ENCODE data around the gene SIK2.

Gene SIK2

GRCh38 chr11:111731821-111732220 is 129.6 kb downstream of the SIK2 start:
- TF ChIP-seq CTCF (IDR thresholded peaks at IDR 0.05; ENCODE audit: low read depth, low read length) = no peak
- in situ Hi-C loops (cut with HindIII; ENCODE audit: low sequenced_read_pairs) = no loop called here
- no peak overlapping the region for H3K4me3 ChIP-seq (ENCODE audit: low read depth, low read length)
- peak; percentile 13 for DNase-seq (ENCODE audit: low read depth, low spot score)

GRCh38 chr11:111733016-111733415 is 130.8 kb downstream of the SIK2 start:
- in situ Hi-C loops (cut with HindIII; ENCODE audit: low sequenced_read_pairs) = no loop called here
- peak; percentile 88 for DNase-seq (ENCODE audit: low read depth, low spot score)
- no peak for TF ChIP-seq CTCF (IDR thresholded peaks at IDR 0.05; ENCODE audit: low read depth, low read length)
- H3K4me3 ChIP-seq (ENCODE audit: low read depth, low read length) = no peak overlapping the region

GRCh38 chr11:111733611-111734088 is 131.4 kb downstream of the SIK2 start:
- in situ Hi-C loops (cut with HindIII; ENCODE audit: low sequenced_read_pairs) = no loop called here
- H3K4me3 ChIP-seq (ENCODE audit: low read depth, low read length) = no peak overlapping the region
- no peak for TF ChIP-seq CTCF (IDR thresholded peaks at IDR 0.05; ENCODE audit: low read depth, low read length)
- DNase-seq (ENCODE audit: low read depth, low spot score) = peak; percentile 6

GRCh38 chr11:111734101-111734953 is 132.1 kb downstream of the SIK2 start:
- no peak overlapping the region for H3K4me3 ChIP-seq (ENCODE audit: low read depth, low read length)
- in situ Hi-C loops (cut with HindIII; ENCODE audit: low sequenced_read_pairs) = no loop called here
- TF ChIP-seq CTCF (IDR thresholded peaks at IDR 0.05; ENCODE audit: low read depth, low read length) = no peak

GRCh38 chr11:111734954-111735261 is 132.7 kb downstream of the SIK2 start:
- in situ Hi-C loops (cut with HindIII; ENCODE audit: low sequenced_read_pairs) = no loop called here
- H3K4me3 ChIP-seq (ENCODE audit: low read depth, low read length) = no peak overlapping the region
- DNase-seq (ENCODE audit: low read depth, low spot score) = no peak
- TF ChIP-seq CTCF (IDR thresholded peaks at IDR 0.05; ENCODE audit: low read depth, low read length) = no peak

More at GRCh38 chr11:111734101-111734953, 132.1 kb downstream of the SIK2 start:
- DNase-seq (ENCODE audit: low read depth, low spot score) = peak; percentile 50

- H3K4me3 ChIP-seq (ENCODE audit: low read depth, low read length) = peak overlapping the region; percentile 2
- peak; percentile 99 for DNase-seq (ENCODE audit: low read depth, low spot score)
- TF ChIP-seq CTCF (IDR thresholded peaks at IDR 0.05; ENCODE audit: low read depth, low read length) = no peak
- in situ Hi-C loops (cut with HindIII; ENCODE audit: low sequenced_read_pairs) = no loop called here
These were observed 133.2 kb downstream of the SIK2 start for GRCh38 chr11:111735262-111736116.
